ENCODE results near the gene ANKRD9. TPM values are rescaled to one million over a fixed set of nuclear protein-coding genes. Genes with fewer than 3 reads are reported as not detected.
"Not testable (repeated sequence)": the region's sequence is repeated elsewhere in the genome, so short reads cannot be mapped to it uniquely, and the experiment has no call there.

Gene ANKRD9
- total RNA-seq, 2 experiments from 2014 or later, result 15.2 to 17.5 TPM

GRCh38 chr14:102528431-102529170 is 19.0 kb upstream of the ANKRD9 start:
- peaks cover 28% of the 10 kb centered on the region for H3K4me1 Mint-ChIP-seq (ENCODE audit: low read depth)
- DNase-seq, result no peak
- intact Hi-C loops (cut with micrococcal nuclease), result no loop called here
- POLR2A ChIA-PET, result no interaction called here
- H3K9me3 Mint-ChIP-seq, result no peaks in the 10 kb centered on the region
- H3K36me3 Mint-ChIP-seq, result no peaks in the 10 kb centered on the region
- H3K27ac Mint-ChIP-seq, result no peak overlapping the region
- H3K27me3 Mint-ChIP-seq, result no peaks in the 10 kb centered on the region
- CTCF ChIA-PET, result interaction anchor here (1.0 to 1.2 kb wide), 2 partner anchors 10 kb away, joined by 3 to 5 read pairs; no protein-coding TSS in a partner anchor
- no peak overlapping the region for H3K4me3 Mint-ChIP-seq

GRCh38 chr14:102525929-102526497 is 16.4 kb upstream of the ANKRD9 start:
- peak overlapping the region; percentile 68 for H3K4me3 Mint-ChIP-seq
- POLR2A ChIA-PET, result interaction anchor here (0.7 kb wide), 1 partner anchor 11 kb away, joined by 4 read pairs; no protein-coding TSS in a partner anchor
- no peaks in the 10 kb centered on the region for H3K36me3 Mint-ChIP-seq
- H3K27ac Mint-ChIP-seq, result no peak overlapping the region
- intact Hi-C loops (cut with micrococcal nuclease), result no loop called here
- CTCF ChIA-PET, result interaction anchor here (0.6 to 4.0 kb wide), 8 partner anchors 11 to 170 kb away, joined by 4 to 28 read pairs (median 13); partner anchors contain the start of gene ANKRD9
- peaks cover 32% of the 10 kb centered on the region for H3K4me1 Mint-ChIP-seq (ENCODE audit: low read depth)
- no peak for DNase-seq
- no peaks in the 10 kb centered on the region for H3K27me3 Mint-ChIP-seq
- no peaks in the 10 kb centered on the region for H3K9me3 Mint-ChIP-seq

DNA sequence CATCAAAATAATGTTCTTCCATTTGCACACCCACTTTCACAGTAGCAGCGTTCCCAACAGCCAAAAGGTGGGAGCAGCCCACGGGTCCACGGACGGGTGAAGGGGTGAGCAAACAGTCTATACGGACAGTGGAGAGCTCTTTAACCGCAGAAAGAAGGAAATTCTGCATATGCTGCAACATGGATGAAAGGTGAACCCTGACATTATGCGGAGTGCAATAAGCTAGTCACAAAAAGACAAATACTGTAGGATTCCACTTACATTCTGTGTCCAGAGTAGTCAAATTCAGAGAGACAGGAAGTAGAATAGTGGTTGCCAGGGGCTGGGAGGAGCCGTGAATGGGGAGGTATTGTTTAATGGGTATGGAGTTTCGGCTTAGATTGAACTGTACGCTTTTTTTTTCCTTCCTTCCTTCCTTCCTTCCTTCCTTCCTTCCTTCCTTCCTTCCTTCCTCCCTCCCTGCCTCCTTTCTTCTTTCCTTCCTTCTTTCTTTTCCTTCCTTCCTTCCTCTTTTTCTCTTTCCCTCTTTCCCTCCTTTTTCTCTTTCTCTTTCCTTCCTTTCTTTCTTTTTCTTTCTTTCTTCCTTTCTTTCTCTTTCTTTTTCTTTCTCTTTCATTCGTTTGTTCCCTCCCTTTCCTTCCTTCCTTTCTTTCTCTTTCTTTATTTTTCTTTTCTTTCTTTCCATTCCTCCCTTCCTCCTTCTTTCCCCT is 15.8 kb upstream of the ANKRD9 start:
- peak; percentile 61 for DNase-seq
- POLR2A ChIA-PET, result interaction anchor here (0.5 to 0.6 kb wide), 2 partner anchors 25 to 70 kb away, joined by 3 read pairs; no protein-coding TSS in a partner anchor

GRCh38 chr14:102524451-102525218 is 15.1 kb upstream of the ANKRD9 start:
- intact Hi-C loops (cut with micrococcal nuclease), result loop anchor here (1.0 to 5.0 kb wide), 2 partner anchors 68 to 253 kb away; partner anchors contain the start of genes RCOR1 and TRAF3
- DNase-seq, result peak; percentile 98
- no peaks in the 10 kb centered on the region for H3K9me3 Mint-ChIP-seq
- H3K27me3 Mint-ChIP-seq, result no peaks in the 10 kb centered on the region
- peak overlapping the region; percentile 68 for H3K4me3 Mint-ChIP-seq
- H3K36me3 Mint-ChIP-seq, result no peaks in the 10 kb centered on the region
- CTCF ChIA-PET, result interaction anchor here (0.8 to 4.0 kb wide), 27 partner anchors 10 to 250 kb away, joined by 3 to 28 read pairs (median 4); partner anchors contain the start of genes ANKRD9, CINP and TECPR2
- peak overlapping the region; percentile 26 for H3K27ac Mint-ChIP-seq
- peaks cover 28% of the 10 kb centered on the region for H3K4me1 Mint-ChIP-seq (ENCODE audit: low read depth)
- POLR2A ChIA-PET, result interaction anchor here (0.6 kb wide), 1 partner anchor 71 kb away, joined by 3 read pairs; no protein-coding TSS in a partner anchor

More for the DNA sequence above, 15.8 kb upstream of the ANKRD9 start:
- H3K9me3 Mint-ChIP-seq, result no peaks in the 10 kb centered on the region
- H3K36me3 Mint-ChIP-seq, result no peaks in the 10 kb centered on the region
- peaks cover 28% of the 10 kb centered on the region for H3K4me1 Mint-ChIP-seq (ENCODE audit: low read depth)
- peak overlapping the region; percentile 26 for H3K27ac Mint-ChIP-seq
- H3K27me3 Mint-ChIP-seq, result no peaks in the 10 kb centered on the region
- H3K4me3 Mint-ChIP-seq, result peak overlapping the region; percentile 68
- intact Hi-C loops (cut with micrococcal nuclease), result no loop called here
- CTCF ChIA-PET, result interaction anchor here (0.6 to 4.0 kb wide), 27 partner anchors 11 to 249 kb away, joined by 3 to 28 read pairs (median 4); partner anchors contain the start of genes ANKRD9, CINP and TECPR2

GRCh38 chr14:102523569-102524450 is 14.2 kb upstream of the ANKRD9 start:
- DNase-seq, result no peak
- CTCF ChIA-PET, result interaction anchor here (0.6 to 4.0 kb wide), 17 partner anchors 9 to 170 kb away, joined by 3 to 28 read pairs (median 7); partner anchors contain the start of gene ANKRD9
- H3K27ac Mint-ChIP-seq, result no peak overlapping the region
- intact Hi-C loops (cut with micrococcal nuclease), result loop anchor here (1.0 to 5.0 kb wide), 2 partner anchors 68 to 253 kb away; partner anchors contain the start of genes RCOR1 and TRAF3
- POLR2A ChIA-PET, result interaction anchor here (0.6 to 0.7 kb wide), 3 partner anchors 12 to 162 kb away, joined by 3 read pairs; no protein-coding TSS in a partner anchor
- peak overlapping the region; percentile 46 for H3K4me3 Mint-ChIP-seq
- no peaks in the 10 kb centered on the region for H3K27me3 Mint-ChIP-seq
- H3K9me3 Mint-ChIP-seq, result no peaks in the 10 kb centered on the region
- H3K4me1 Mint-ChIP-seq (ENCODE audit: low read depth), result peaks cover 28% of the 10 kb centered on the region
- no peaks in the 10 kb centered on the region for H3K36me3 Mint-ChIP-seq

DNA sequence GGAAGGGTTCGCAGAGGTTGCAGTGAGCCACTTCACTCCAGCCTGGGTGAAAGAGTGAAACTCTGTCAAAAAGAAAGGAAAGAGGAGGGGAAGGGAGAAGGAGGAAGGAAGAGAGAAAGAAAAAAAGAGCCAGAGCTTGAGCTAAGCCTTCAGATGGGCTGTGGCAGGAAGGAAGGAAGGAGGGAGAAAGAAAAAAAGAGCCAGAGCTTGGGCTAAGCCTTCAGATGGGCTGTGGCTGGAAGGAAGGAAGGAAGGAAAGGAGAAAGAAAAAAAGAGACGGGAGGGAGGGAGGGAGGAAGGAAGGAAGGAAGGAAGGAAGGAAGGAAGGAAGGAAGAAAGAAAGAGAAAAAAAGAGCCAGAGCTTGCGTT is 13.6 kb upstream of the ANKRD9 start:
- intact Hi-C loops (cut with micrococcal nuclease), result loop anchor here (5.0 kb wide), 1 partner anchor 254 kb away; the partner anchor contains the start of gene TRAF3
- POLR2A ChIA-PET, result interaction anchor here (0.6 to 0.7 kb wide), 2 partner anchors 63 to 161 kb away, joined by 3 read pairs; no protein-coding TSS in a partner anchor

DNA sequence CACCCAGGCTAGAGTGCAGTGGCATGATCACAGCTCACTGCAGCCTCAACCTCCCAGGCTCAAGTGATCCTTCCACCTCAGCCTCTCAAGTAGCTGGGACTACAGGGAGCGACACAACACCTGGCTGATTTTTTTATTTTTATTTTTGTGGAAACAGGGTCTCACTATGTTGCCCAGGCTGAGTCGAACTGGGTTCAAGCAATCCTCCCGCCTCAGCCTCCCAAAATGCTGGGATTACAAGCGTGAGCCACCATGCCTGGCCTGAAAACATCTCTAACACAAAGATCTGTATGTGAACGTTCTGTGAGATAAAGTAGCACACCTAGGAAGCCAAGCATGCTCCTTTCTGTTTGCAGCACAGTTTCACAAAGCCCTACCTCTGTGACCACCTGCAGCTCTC is 10.1 kb upstream of the ANKRD9 start:
- CTCF ChIA-PET, H3K9me3 Mint-ChIP-seq, H3K27me3 Mint-ChIP-seq, DNase-seq, H3K4me3 Mint-ChIP-seq, H3K36me3 Mint-ChIP-seq, POLR2A ChIA-PET, H3K27ac Mint-ChIP-seq: not testable (repeated sequence)
- intact Hi-C loops (cut with micrococcal nuclease), result loop anchor here (5.0 kb wide), 1 partner anchor 258 kb away; the partner anchor contains the start of gene TRAF3
- H3K4me1 Mint-ChIP-seq (ENCODE audit: low read depth), result peaks cover 19% of the 10 kb centered on the region

More for the DNA sequence above, 13.6 kb upstream of the ANKRD9 start:
- CTCF ChIA-PET, result interaction anchor here (0.6 to 4.0 kb wide), 6 partner anchors 8 to 85 kb away, joined by 3 to 28 read pairs (median 10); partner anchors contain the start of gene ANKRD9
- no peaks in the 10 kb centered on the region for H3K9me3 Mint-ChIP-seq
- H3K27me3 Mint-ChIP-seq, result no peaks in the 10 kb centered on the region
- peaks cover 28% of the 10 kb centered on the region for H3K4me1 Mint-ChIP-seq (ENCODE audit: low read depth)
- no peaks in the 10 kb centered on the region for H3K36me3 Mint-ChIP-seq
- peak overlapping the region; percentile 3 for H3K27ac Mint-ChIP-seq
- H3K4me3 Mint-ChIP-seq, result peak overlapping the region; percentile 17
- no peak for DNase-seq

- Mint-ChIP-seq H3K4me1 (ENCODE audit: low read depth) (peaks cover 6% of the 10 kb centered on the region), H3K9me3 (no peaks in the 10 kb centered on the region), H3K27ac (no peak overlapping the region), H3K36me3 (no peaks in the 10 kb centered on the region), H3K27me3 (peaks cover 7% of the 10 kb centered on the region), H3K4me3 (peak overlapping the region; percentile 17)
- no peak for DNase-seq
- intact Hi-C loops (cut with micrococcal nuclease), result no loop called here
- ChIA-PET CTCF (interaction anchor here (0.5 to 1.5 kb wide), 6 partner anchors 11 to 587 kb away, joined by 3 to 12 read pairs (median 4); no protein-coding TSS in a partner anchor), POLR2A (interaction anchor here (1.0 kb wide), 1 partner anchor 8 kb away, joined by 3 read pairs; the partner anchor contains the start of gene ANKRD9)
Observed at GRCh38 chr14:102518063-102518648, 8.6 kb upstream of the ANKRD9 start.

DNA sequence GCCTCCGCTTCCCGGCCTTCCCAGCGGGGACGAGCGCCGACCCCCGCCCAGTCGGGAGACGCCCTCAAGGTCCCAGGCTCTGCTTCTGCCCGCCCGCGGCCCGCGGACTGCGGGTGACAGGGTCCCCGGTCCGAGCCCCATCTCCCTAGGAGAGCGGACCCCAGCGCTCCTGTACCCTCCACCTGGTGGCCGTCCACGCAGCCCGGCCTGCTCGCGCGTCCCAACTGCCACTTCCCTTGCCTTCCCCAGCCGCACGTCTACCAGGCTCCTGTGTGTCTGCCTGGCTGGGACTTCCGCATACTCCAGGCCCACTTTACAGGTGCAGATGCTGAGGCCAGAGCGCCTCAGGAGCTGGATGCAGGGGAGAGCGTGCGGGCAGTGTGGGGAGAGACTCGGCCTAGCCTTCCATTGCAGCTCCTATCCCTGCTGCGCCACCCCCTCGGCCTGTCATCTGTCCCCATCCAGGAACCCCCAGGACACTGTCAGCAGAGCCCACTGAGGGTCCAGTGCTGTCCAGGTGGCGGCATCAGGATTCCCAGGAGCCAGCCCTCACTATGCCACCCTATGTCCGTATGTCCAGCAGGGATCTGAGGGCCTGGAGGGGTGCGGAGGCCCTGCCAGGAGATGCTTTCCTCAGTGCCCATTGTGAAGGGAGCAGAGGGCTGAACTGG is 8.0 kb upstream of the ANKRD9 start:
- intact Hi-C loops (cut with micrococcal nuclease), result no loop called here
- no peak for DNase-seq
- POLR2A ChIA-PET, result interaction anchor here (1.0 kb wide), 1 partner anchor 8 kb away, joined by 3 read pairs; the partner anchor contains the start of gene ANKRD9
- Mint-ChIP-seq H3K27ac (no peak overlapping the region), H3K4me1 (ENCODE audit: low read depth) (peaks cover 3% of the 10 kb centered on the region), H3K36me3 (no peaks in the 10 kb centered on the region), H3K9me3 (no peaks in the 10 kb centered on the region), H3K27me3 (peaks cover 7% of the 10 kb centered on the region), H3K4me3 (peak overlapping the region; percentile 65)
- CTCF ChIA-PET, result interaction anchor here (0.7 to 1.5 kb wide), 6 partner anchors 12 to 588 kb away, joined by 3 to 12 read pairs (median 4); no protein-coding TSS in a partner anchor

Measured in activated CD4-positive, alpha-beta memory T cell treated with anti-CD3 and anti-CD28 coated beads for 36 hours (primary cell).